GM12878 (cell line): ENCODE measurements around the gene C5orf34. TPM values are rescaled to one million over a fixed set of nuclear protein-coding genes. Genes with fewer than 3 reads are reported as not detected.

Source experiments
- ATAC-seq: fragments of 200-7000 bp; cut with Tn5 transposase; 3 replicates; pipeline ENCODE4 v1.9.1; 2020; ENCODE audit warnings: mild to moderate bottlenecking, moderate library complexity
- BruUV-seq: library from RNA; stranded (reverse); fragments of 400-500 nt; replicated peaks from 2 replicates; lab custom pipeline; 2021; lab: Mats Ljungman, UMichigan
- CTCF ChIA-PET: fragments of 300-600 bp; sonication (Branson Sonifier 250); formaldehyde crosslinking; extraction: SDS; loops from one replicate; lab custom pipeline; 2021; ENCODE audit warnings: inconsistent platforms; lab: Yijun Ruan, JAX
- POLR2A ChIA-PET: fragments of 350-600 bp; formaldehyde crosslinking; extraction: SDS; loops from one replicate; lab custom pipeline; 2021; ENCODE audit warnings: inconsistent platforms; lab: Charles Lee
- RAD21 ChIA-PET: fragments of 300-600 bp; sonication (Branson Sonifier 250); formaldehyde crosslinking; loops from one replicate; lab custom pipeline; 2023; ENCODE audit warnings: antibody characterized with exemption; ENCODE audit not compliant: unreplicated experiment; lab: Charles Lee
- SMC1A ChIA-PET: fragments of 300-600 bp; sonication (Branson Sonifier 250); formaldehyde crosslinking; loops from one replicate; lab custom pipeline; 2023; ENCODE audit not compliant: unreplicated experiment, uncharacterized antibody; lab: Charles Lee
- DNase-seq: peaks from one replicate; pipeline ENCODE4 v3.0.0-alpha.2; 2011; ENCODE audit warnings: low read depth, low spot score
- FAIRE-seq: peaks from 3 replicates; lab custom pipeline; 2011; peaks lifted over from hg19 to GRCh38; lab: Jason Lieb, UNC
- H2AFZ ChIP-seq: 2 replicates; pipeline ENCODE4 v1.6.0; 2011; ENCODE audit warnings: low read depth, low read length, control low read depth; ENCODE audit not compliant: control insufficient read depth
- H3K27ac ChIP-seq: 2 replicates; pipeline ENCODE4 v1.5.1; 2011; ENCODE audit warnings: control low read depth; ENCODE audit not compliant: control insufficient read depth, insufficient read depth
- H3K27me3 ChIP-seq, 2 experiments: replicated peaks in 1 of 2; 2 replicates each; pipeline versions ENCODE4 v1.6.0 to v1.6.1; 2011; ENCODE audit warnings: low read length in 1 of 2; ENCODE audit not compliant: control insufficient read depth in 2 of 2, insufficient read depth in 2 of 2
- H3K36me3 ChIP-seq, 2 experiments: 2 replicates each; pipeline ENCODE4 v1.5.1; 2011; ENCODE audit warnings: low read length in 1 of 2; ENCODE audit not compliant: control insufficient read depth in 2 of 2, insufficient read depth in 2 of 2
- H3K4me1 ChIP-seq: 2 replicates; pipeline ENCODE4 v1.6.1; 2011; ENCODE audit warnings: mild to moderate bottlenecking, low read length, moderate library complexity, mixed read lengths; ENCODE audit not compliant: control insufficient read depth, insufficient read depth
- H3K4me2 ChIP-seq: 2 replicates; pipeline ENCODE4 v1.6.0; 2011; ENCODE audit warnings: control low read depth; ENCODE audit not compliant: control insufficient read depth, insufficient read depth
- H3K4me3 ChIP-seq: fragments of 200-600 bp; sonication (generic); 2 replicates; pipeline ENCODE4 v1.5.1; 2016
- H3K79me2 ChIP-seq: 2 replicates; pipeline ENCODE4 v1.6.0; 2011; ENCODE audit warnings: low read length; ENCODE audit not compliant: control insufficient read depth, insufficient read depth
- H3K9ac ChIP-seq: 2 replicates; pipeline ENCODE4 v1.8.0; 2011; ENCODE audit warnings: low read length, control low read depth, mixed read lengths; ENCODE audit not compliant: control insufficient read depth, insufficient read depth
- H3K9me3 ChIP-seq: replicated peaks from 3 replicates; pipeline ENCODE4 v1.5.1; 2011; ENCODE audit warnings: mild to moderate bottlenecking, low read length; ENCODE audit not compliant: control insufficient read depth, insufficient read depth
- H4K20me1 ChIP-seq: 2 replicates; pipeline ENCODE4 v1.6.0; 2011; ENCODE audit not compliant: control insufficient read depth, insufficient read depth
- ASH2L ChIP-seq: fragments of 300-600, 200-600 bp; sonication (generic); IDR thresholded peaks from 2 replicates; pipeline ENCODE4 v1.6.1; 2017; ENCODE audit warnings: low read depth, mild to moderate bottlenecking, borderline replicate concordance
- SMAD1 ChIP-seq: fragments of 450-650 bp; IDR thresholded peaks from 2 replicates; pipeline ENCODE4 v1.6.1; 2018; ENCODE audit warnings: mild to moderate bottlenecking, low read depth; ENCODE audit not compliant: partially characterized antibody
- TCF3 ChIP-seq: IDR thresholded peaks from 2 replicates; pipeline ENCODE4 v1.6.1; 2012; ENCODE audit warnings: low read depth, mild to moderate bottlenecking, low read length, borderline replicate concordance; ENCODE audit not compliant: insufficient read depth
- WGBS: methylation state at CpG from one replicate; pipeline ENCODE4 v1.1.6; 2016; ENCODE audit warnings: low lambda C conversion rate; ENCODE audit not compliant: insufficient replicate concordance, insufficient coverage; ENCODE audit errors: missing lambda C conversion rate; 5-methylcytosine and 5-hydroxymethylcytosine counted together
- in situ Hi-C: fragments of 300-500 bp; cut with MboI; formaldehyde crosslinking; loops from 9 replicates; pipeline ENCODE4 v1.14.3; 2018; ENCODE audit warnings: mixed read lengths
- intact Hi-C: fragments of 100-400 bp; cut with micrococcal nuclease; formaldehyde crosslinking; loops from one replicate; pipeline ENCODE4 v1.14.2; 2022; ENCODE audit not compliant: unreplicated experiment
- polyA plus RNA-seq, 11 experiments: library from polyadenylated mRNA; depleted of rRNA in 4 of 11; unstranded in 6 of 11; stranded (reverse) in 5 of 11; fragments of >200 nt; fragmentation: Nextera tagmentation in 4 of 11; fragmentation: Illumina TruSeq in 1 of 11; extraction: Ambion mirVana in 4 of 11; extraction: Trizol in 1 of 11; gene quantifications; 1 replicate in 1 of 11; 2 replicates in 10 of 11; pipeline versions ENCODE4 v1.2.1 to v1.2.3, GENCODE V29; 2011 to 2016; ENCODE audit warnings: inconsistent platforms in 2 of 11, missing spikeins in 2 of 11, low read depth in 1 of 11
- total RNA-seq, 4 experiments: library from RNA; depleted of rRNA in 3 of 4; stranded (reverse); fragments of >200 nt in 3 of 4; fragmentation: Illumina TruSeq in 1 of 4; extraction: Trizol in 1 of 4; gene quantifications; 2 replicates each; pipeline versions ENCODE4 v1.2.1 to v1.2.3, GENCODE V29; 2013 to 2021
- TF ChIP-seq, protein P1 (sequence below): fragments of 450-650 bp; conservative IDR thresholded peaks from 2 replicates; pipeline ENCODE4 v1.6.1; 2017; ENCODE audit warnings: mild to moderate bottlenecking, moderate library complexity

C5orf34 gene
- total and polyA plus RNA-seq, 10 of the 15 experiments (the other 5 are each of a cell fraction or from before 2014, with no cell fraction given), result 6.1 to 15.1 (median 10.0) TPM

DNA sequence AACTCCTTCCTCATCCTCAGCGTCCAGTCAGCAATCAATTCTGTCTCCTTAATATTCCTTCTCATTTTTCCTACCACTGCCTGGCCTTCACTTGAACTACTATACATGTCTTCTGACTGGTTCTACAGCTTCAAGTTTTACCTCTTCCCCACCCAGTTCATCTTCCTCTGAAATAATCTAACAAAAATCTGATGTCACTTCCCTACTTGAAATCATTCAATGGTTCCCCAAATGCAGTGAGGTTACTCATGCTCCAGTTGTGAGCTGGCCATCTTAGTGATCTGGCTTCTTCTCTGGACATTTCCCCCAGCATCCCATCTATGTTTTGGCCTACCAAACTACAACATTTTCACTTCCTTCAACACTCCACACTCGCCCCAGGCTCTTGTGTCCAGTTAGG lies 16.4 kb downstream of the C5orf34 start:
- WGBS, result 76% methylated on average over 2 of the region's 2 CpGs
- H3K27ac ChIP-seq, result no peak overlapping the region
- H3K9ac ChIP-seq, result no peak overlapping the region
- no peaks in the 10 kb centered on the region for H3K27me3 ChIP-seq
- no peaks in the 10 kb centered on the region for H3K9me3 ChIP-seq
- no peaks in the 10 kb centered on the region for H3K4me1 ChIP-seq
- ChIA-PET SMC1A (interaction anchor here (0.9 to 3.4 kb wide), 5 partner anchors 8 to 524 kb away, joined by 3 to 20 read pairs (median 3); partner anchors contain the start of gene TMEM267), POLR2A (interaction anchor here (3.5 kb wide), 1 partner anchor 14 kb away, joined by 16 read pairs; the partner anchor contains the start of gene TMEM267), CTCF (interaction anchor here (1.3 to 2.2 kb wide), 6 partner anchors 9 to 111 kb away, joined by 4 to 7 read pairs (median 6); partner anchors contain the start of gene TMEM267), RAD21 (interaction anchor here (1.2 to 2.2 kb wide), 2 partner anchors 14 kb away, joined by 4 to 16 read pairs; partner anchors contain the start of gene TMEM267)
- no TSS peak for BruUV-seq
- no peak overlapping the region for H3K4me3 ChIP-seq
- in situ Hi-C loops, result no loop called here
- no peaks in the 10 kb centered on the region for H3K36me3 ChIP-seq
- no peak overlapping the region for H3K4me2 ChIP-seq
- no peak overlapping the region for H2AFZ ChIP-seq
- no peak for DNase-seq
- no peak; the same call in 2 of the 3 replicates for ATAC-seq
- H3K79me2 ChIP-seq, result no peaks in the 10 kb centered on the region
- H4K20me1 ChIP-seq, result no peaks in the 10 kb centered on the region
- intact Hi-C loops, result no loop called here
- no peak for FAIRE-seq
- TF ChIP-seq, protein P1, sequence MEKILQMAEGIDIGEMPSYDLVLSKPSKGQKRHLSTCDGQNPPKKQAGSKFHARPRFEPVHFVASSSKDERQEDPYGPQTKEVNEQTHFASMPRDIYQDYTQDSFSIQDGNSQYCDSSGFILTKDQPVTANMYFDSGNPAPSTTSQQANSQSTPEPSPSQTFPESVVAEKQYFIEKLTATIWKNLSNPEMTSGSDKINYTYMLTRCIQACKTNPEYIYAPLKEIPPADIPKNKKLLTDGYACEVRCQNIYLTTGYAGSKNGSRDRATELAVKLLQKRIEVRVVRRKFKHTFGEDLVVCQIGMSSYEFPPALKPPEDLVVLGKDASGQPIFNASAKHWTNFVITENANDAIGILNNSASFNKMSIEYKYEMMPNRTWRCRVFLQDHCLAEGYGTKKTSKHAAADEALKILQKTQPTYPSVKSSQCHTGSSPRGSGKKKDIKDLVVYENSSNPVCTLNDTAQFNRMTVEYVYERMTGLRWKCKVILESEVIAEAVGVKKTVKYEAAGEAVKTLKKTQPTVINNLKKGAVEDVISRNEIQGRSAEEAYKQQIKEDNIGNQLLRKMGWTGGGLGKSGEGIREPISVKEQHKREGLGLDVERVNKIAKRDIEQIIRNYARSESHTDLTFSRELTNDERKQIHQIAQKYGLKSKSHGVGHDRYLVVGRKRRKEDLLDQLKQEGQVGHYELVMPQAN, result no peak
- TF ChIP-seq SMAD1 (no peak), ASH2L (no peak), TCF3 (no peak)
